GM19463 (cell line): Measurements from ENCODE around the gene CTAG1B.
"Not testable (repeated sequence)": the region's sequence is repeated elsewhere in the genome, so short reads cannot be mapped to it uniquely, and the experiment has no call there.

ENCODE experiments used
- ATAC-seq: cut with Tn5 transposase; IDR thresholded peaks from one replicate; pipeline ENCODE4 v1.9.1; 2021; ENCODE audit warnings: mild to moderate bottlenecking, moderate library complexity; ENCODE audit not compliant: unreplicated experiment

The CTAG1B gene

GRCh38 chrX:154628960-154629359, 9.9 kb upstream of the CTAG1B start:
- not testable (repeated sequence) for ATAC-seq

GRCh38 chrX:154620767-154621414, 1.8 kb upstream of the CTAG1B start:
- not testable (repeated sequence) for ATAC-seq

GRCh38 chrX:154613586-154613985, 5.5 kb downstream of the CTAG1B start:
- ATAC-seq, result not testable (repeated sequence)

- not testable (repeated sequence) for ATAC-seq
Measured at GRCh38 chrX:154611146-154611545, 7.9 kb downstream of the CTAG1B start.

- ATAC-seq, result not testable (repeated sequence)
Measured at GRCh38 chrX:154608823-154609222, 10.3 kb downstream of the CTAG1B start.

- not testable (repeated sequence) for ATAC-seq
Measured at GRCh38 chrX:154607976-154608375, 11.1 kb downstream of the CTAG1B start.

GRCh38 chrX:154607370-154607769, 11.7 kb downstream of the CTAG1B start:
- ATAC-seq, result no peak

GRCh38 chrX:154605566-154605965, 13.5 kb downstream of the CTAG1B start:
- ATAC-seq, result no peak

GRCh38 chrX:154603438-154604430, 15.3 kb downstream of the CTAG1B start:
- ATAC-seq, result no peak

- no peak for ATAC-seq
Measured at GRCh38 chrX:154602766-154603437, 16.2 kb downstream of the CTAG1B start.

GRCh38 chrX:154602226-154602625, 16.9 kb downstream of the CTAG1B start:
- no peak for ATAC-seq

GRCh38 chrX:154600759-154601374, 18.2 kb downstream of the CTAG1B start:
- ATAC-seq, result no peak

GRCh38 chrX:154599531-154599930, 19.6 kb downstream of the CTAG1B start:
- no peak for ATAC-seq

GRCh38 chrX:154598656-154599055, 20.4 kb downstream of the CTAG1B start:
- ATAC-seq, result no peak

- ATAC-seq, result no peak
Measured at GRCh38 chrX:154597221-154597620, 21.9 kb downstream of the CTAG1B start.

- ATAC-seq, result no peak
Measured at GRCh38 chrX:154596290-154596929, 22.7 kb downstream of the CTAG1B start.

- ATAC-seq, result no peak
Measured at GRCh38 chrX:154595559-154596249, 23.4 kb downstream of the CTAG1B start.

- ATAC-seq, result no peak
Measured at GRCh38 chrX:154594491-154594890, 24.6 kb downstream of the CTAG1B start.

- no peak for ATAC-seq
Measured at GRCh38 chrX:154593201-154593600, 25.9 kb downstream of the CTAG1B start.

- ATAC-seq, result no peak
Measured at GRCh38 chrX:154592505-154592904, 26.6 kb downstream of the CTAG1B start.
